Peyer's patch (tissue), 4 donors: ENCODE results near the gene CCDC15. TPM values are rescaled to one million over a fixed set of nuclear protein-coding genes. Genes with fewer than 3 reads are reported as not detected.

Experiments
- DNase-seq, 3 donors: peaks; one replicate each; pipeline ENCODE4 v3.0.0-alpha.2; 2017 to 2019
- H3K27ac ChIP-seq, 4 donors: fragments of 200-600 bp; sonication (generic); one replicate each; pipeline ENCODE4 v1.5.1; 2016 to 2019
- H3K27me3 ChIP-seq, 2 donors: fragments of 200-600 bp; sonication (generic); one replicate each; pipeline ENCODE4 v1.5.1; 2019
- H3K36me3 ChIP-seq, 3 donors: fragments of 200-600 bp; sonication (generic); one replicate each; pipeline ENCODE4 v1.5.1; 2016 to 2019
- H3K4me1 ChIP-seq, 4 donors: fragments of 200-600 bp; sonication (generic); one replicate each; pipeline ENCODE4 v1.5.1; 2016 to 2019
- H3K4me3 ChIP-seq, 4 donors: fragments of 200-600 bp; sonication (generic); 1 replicate in 3 of 4; 2 replicates in 1 of 4; pipeline ENCODE4 v1.5.1; 2016 to 2019; ENCODE audit warnings: mild to moderate bottlenecking in 1 of 4
- H3K9me3 ChIP-seq, 4 donors: fragments of 200-600 bp; sonication (generic); one replicate each; pipeline ENCODE4 v1.5.1; 2016 to 2019; ENCODE audit warnings: mild to moderate bottlenecking in 1 of 4
- CTCF ChIP-seq, 6 experiments: fragments of 450-650 bp in 4 of 6; fragments of 200-600 bp in 2 of 6; sonication (generic) in 1 of 6; IDR thresholded peaks; one replicate each; pipeline ENCODE4 v1.5.1; 2017 to 2019; ENCODE audit warnings: antibody characterized with exemption in 6 of 6, mild to moderate bottlenecking in 3 of 6, moderate library complexity in 1 of 6
- POLR2A ChIP-seq, 2 donors: fragments of 450-650 bp; IDR thresholded peaks; one replicate each; pipeline ENCODE4 v1.5.1; 2017; ENCODE audit warnings: antibody characterized with exemption in 2 of 2, mild to moderate bottlenecking in 2 of 2, moderate library complexity in 2 of 2
- total RNA-seq, 4 donors: library from RNA; depleted of rRNA; stranded (reverse); fragments of >200 nt; gene quantifications; one replicate each; pipeline ENCODE4 v1.1.0, GENCODE V29; 2016

Gene CCDC15
- total RNA-seq, 4 donors from 2014 or later, result 0.35 to 7.4 (median 1.8) TPM

GRCh38 chr11:124938970-124939369, 15.0 kb upstream of the CCDC15 start:
- H3K36me3 ChIP-seq, result no peaks in the 10 kb centered on the region
- no peak for DNase-seq
- no peaks in the 10 kb centered on the region for H3K4me1 ChIP-seq
- TF ChIP-seq POLR2A (IDR thresholded peaks at IDR 0.05) (no peak), CTCF (IDR thresholded peaks at IDR 0.05) (no peak)
- H3K9me3 ChIP-seq, result no peaks in the 10 kb centered on the region
- H3K27me3 ChIP-seq, result no peaks in the 10 kb centered on the region
- no peak overlapping the region for H3K4me3 ChIP-seq
- no peak overlapping the region for H3K27ac ChIP-seq

GRCh38 chr11:124941703-124942102, 12.3 kb upstream of the CCDC15 start:
- Histone ChIP-seq H3K4me1 (no peaks in the 10 kb centered on the region), H3K4me3 (no peak overlapping the region), H3K27me3 (no peaks in the 10 kb centered on the region), H3K9me3 (no peaks in the 10 kb centered on the region), H3K36me3 (no peaks in the 10 kb centered on the region), H3K27ac (no peak overlapping the region)
- no peak for TF ChIP-seq CTCF (IDR thresholded peaks at IDR 0.05)
- TF ChIP-seq POLR2A (IDR thresholded peaks at IDR 0.05), result no peak
- DNase-seq, result no peak

- TF ChIP-seq POLR2A (IDR thresholded peaks at IDR 0.05) (no peak), CTCF (IDR thresholded peaks at IDR 0.05) (no peak)
- no peaks in the 10 kb centered on the region for H3K36me3 ChIP-seq
- H3K27ac ChIP-seq, result no peak overlapping the region
- H3K4me1 ChIP-seq, result no peaks in the 10 kb centered on the region
- no peak for DNase-seq
- no peaks in the 10 kb centered on the region for H3K9me3 ChIP-seq
- no peak overlapping the region for H3K4me3 ChIP-seq
- H3K27me3 ChIP-seq, result no peaks in the 10 kb centered on the region
Observed at GRCh38 chr11:124942466-124943253, 11.3 kb upstream of the CCDC15 start.

- TF ChIP-seq CTCF (IDR thresholded peaks at IDR 0.05) (no peak), POLR2A (IDR thresholded peaks at IDR 0.05) (no peak)
- Histone ChIP-seq H3K9me3 (no peaks in the 10 kb centered on the region), H3K27me3 (no peaks in the 10 kb centered on the region), H3K27ac (no peak overlapping the region), H3K4me3 (no peak overlapping the region), H3K36me3 (no peaks in the 10 kb centered on the region), H3K4me1 (no peaks in the 10 kb centered on the region)
- DNase-seq, result no peak
Observed at GRCh38 chr11:124943254-124943616, 10.8 kb upstream of the CCDC15 start.

GRCh38 chr11:124943741-124944140, 10.3 kb upstream of the CCDC15 start:
- no peak for DNase-seq
- no peaks in the 10 kb centered on the region for H3K9me3 ChIP-seq
- no peak for TF ChIP-seq POLR2A (IDR thresholded peaks at IDR 0.05)
- no peak for TF ChIP-seq CTCF (IDR thresholded peaks at IDR 0.05)

More at GRCh38 chr11:124943741-124944140, 10.3 kb upstream of the CCDC15 start:
- Histone ChIP-seq H3K27ac (no peak overlapping the region), H3K4me3 (no peak overlapping the region), H3K27me3 (no peaks in the 10 kb centered on the region), H3K36me3 (no peaks in the 10 kb centered on the region), H3K4me1 (no peaks in the 10 kb centered on the region)
